Liver (tissue), 9 donors: ENCODE measurements around the gene LRRN2. TPM values are rescaled to one million over a fixed set of nuclear protein-coding genes. Genes with fewer than 3 reads are reported as not detected.

Experiments
- DNase-seq: peaks from one replicate; pipeline ENCODE4 v3.0.0-alpha.2; 2017; ENCODE audit warnings: low spot score
- H3K27ac ChIP-seq, 2 donors: one replicate each; pipeline ENCODE4 v1.7.0; 2013; ENCODE audit warnings: inconsistent platforms in 2 of 2, low read length in 2 of 2, control low read depth in 1 of 2, low read depth in 1 of 2, mild to moderate bottlenecking in 1 of 2
- H3K27me3 ChIP-seq, 4 donors: one replicate each; pipeline versions ENCODE4 v1.6.1 to v1.7.0; 2013; ENCODE audit warnings: low read length in 3 of 4, inconsistent platforms in 1 of 4, mild to moderate bottlenecking in 1 of 4, moderate library complexity in 1 of 4; ENCODE audit not compliant: control insufficient read depth in 4 of 4, insufficient read depth in 4 of 4
- H3K36me3 ChIP-seq, 4 donors: one replicate each; pipeline versions ENCODE4 v1.6.1 to v1.7.0; 2013; ENCODE audit warnings: low read length in 3 of 4, mild to moderate bottlenecking in 3 of 4, low read depth in 1 of 4, moderate library complexity in 1 of 4; ENCODE audit not compliant: control insufficient read depth in 4 of 4, insufficient read depth in 3 of 4
- H3K4me1 ChIP-seq, 4 donors: one replicate each; pipeline versions ENCODE4 v1.6.1 to v1.7.0; 2013; ENCODE audit warnings: low read length in 3 of 4, mild to moderate bottlenecking in 3 of 4, moderate library complexity in 1 of 4; ENCODE audit not compliant: control insufficient read depth in 4 of 4, insufficient read depth in 4 of 4
- H3K4me3 ChIP-seq, 3 donors: one replicate each; pipeline versions ENCODE4 v1.6.1 to v1.7.0; 2013; ENCODE audit warnings: low read length in 3 of 3, control low read depth in 1 of 3, low read depth in 1 of 3, mild to moderate bottlenecking in 1 of 3
- H3K9ac ChIP-seq, 2 donors: one replicate each; pipeline ENCODE4 v1.7.0; 2013; ENCODE audit warnings: low read length in 2 of 2, mild to moderate bottlenecking in 2 of 2, moderate library complexity in 2 of 2, control low read depth in 1 of 2, low read depth in 1 of 2
- H3K9me3 ChIP-seq, 4 donors: one replicate each; pipeline versions ENCODE4 v1.6.1 to v1.7.0; 2013; ENCODE audit warnings: low read length in 3 of 4; ENCODE audit not compliant: control insufficient read depth in 4 of 4
- ATF3 ChIP-seq: IDR thresholded peaks from 2 replicates; pipeline ENCODE4 v1.6.1; 2016; ENCODE audit warnings: antibody characterized with exemption
- EGR1 ChIP-seq, 2 donors: IDR thresholded peaks; 2 replicates each; pipeline ENCODE4 v1.6.1; 2016 to 2018; ENCODE audit warnings: antibody characterized with exemption in 2 of 2, low read depth in 2 of 2
- FOXA1 ChIP-seq: IDR thresholded peaks from 2 replicates; pipeline ENCODE4 v1.6.1; 2016; ENCODE audit warnings: antibody characterized with exemption
- FOXA2 ChIP-seq: IDR thresholded peaks from 2 replicates; pipeline ENCODE4 v1.6.1; 2016; ENCODE audit warnings: antibody characterized with exemption
- GABPA ChIP-seq, 2 donors: IDR thresholded peaks in 1 of 2; conservative IDR thresholded peaks in 1 of 2; 2 replicates each; pipeline ENCODE4 v1.6.1; 2016; ENCODE audit warnings: antibody characterized with exemption in 2 of 2, mild to moderate bottlenecking in 1 of 2, moderate library complexity in 1 of 2
- HNF4A ChIP-seq, 2 donors: conservative IDR thresholded peaks; 2 replicates each; pipeline ENCODE4 v1.6.1; 2016; ENCODE audit warnings: antibody characterized with exemption in 2 of 2, mild to moderate bottlenecking in 2 of 2
- HNF4G ChIP-seq: IDR thresholded peaks from 2 replicates; pipeline ENCODE4 v1.6.1; 2016; ENCODE audit warnings: antibody characterized with exemption
- JUND ChIP-seq, 2 donors: IDR thresholded peaks; 2 replicates each; pipeline ENCODE4 v1.6.1; 2016; ENCODE audit warnings: antibody characterized with exemption in 2 of 2
- NR2F2 ChIP-seq: IDR thresholded peaks from 2 replicates; pipeline ENCODE4 v1.6.1; 2016; ENCODE audit warnings: antibody characterized with exemption
- RAD21 ChIP-seq, 2 donors: IDR thresholded peaks; 2 replicates each; pipeline ENCODE4 v1.6.1; 2016; ENCODE audit warnings: antibody characterized with exemption in 2 of 2, mild to moderate bottlenecking in 2 of 2
- REST ChIP-seq: IDR thresholded peaks from 2 replicates; pipeline ENCODE4 v1.6.1; 2016; ENCODE audit warnings: antibody characterized with exemption, mild to moderate bottlenecking
- RXRA ChIP-seq, 2 donors: IDR thresholded peaks; 2 replicates each; pipeline ENCODE4 v1.6.1; 2017 to 2018; ENCODE audit warnings: antibody characterized with exemption in 2 of 2, mild to moderate bottlenecking in 1 of 2
- SP1 ChIP-seq: IDR thresholded peaks from 2 replicates; pipeline ENCODE4 v1.6.1; 2018; ENCODE audit warnings: antibody characterized with exemption, mild to moderate bottlenecking
- TAF1 ChIP-seq: conservative IDR thresholded peaks from 2 replicates; pipeline ENCODE4 v1.6.1; 2016; ENCODE audit warnings: antibody characterized with exemption, mild to moderate bottlenecking
- YY1 ChIP-seq: IDR thresholded peaks from 2 replicates; pipeline ENCODE4 v1.6.1; 2016; ENCODE audit warnings: antibody characterized with exemption, mild to moderate bottlenecking
- WGBS: extraction: QIAGEN DNeasy Blood & Tissue Kit; methylation state at CpG from one replicate; pipeline ENCODE4 v1.1.7; 2013; 5-methylcytosine and 5-hydroxymethylcytosine counted together
- polyA plus RNA-seq, 2 donors: library from polyadenylated mRNA; stranded (reverse) in 1 of 2; unstranded in 1 of 2; fragments of 200-250 nt in 1 of 2; fragments of >200 nt in 1 of 2; fragmentation: Nextera tagmentation in 1 of 2; extraction: Ambion mirVana in 1 of 2; gene quantifications; one replicate each; pipeline versions ENCODE4 v1.2.1 to v1.2.3, GENCODE V29; 2013 to 2015
- total RNA-seq, 2 donors: library from RNA; depleted of rRNA; stranded (reverse); fragments of >200 nt; gene quantifications; one replicate each; pipeline ENCODE4 v1.2.3, GENCODE V29; 2014
- TF ChIP-seq, protein P1 (sequence below): IDR thresholded peaks from 2 replicates; pipeline ENCODE4 v1.6.1; 2016; ENCODE audit warnings: antibody characterized with exemption
- TF ChIP-seq, protein P2 (sequence below): IDR thresholded peaks from 2 replicates; pipeline ENCODE4 v1.6.1; 2016; ENCODE audit warnings: antibody characterized with exemption
- donor health status: healthy.
- donor health status: healthy.
- donor health status: healthy.
- donor health status: healthy.
- donor health status: healthy.

LRRN2 gene
- total and polyA plus RNA-seq, 4 donors = 0.13 to 2.8 (median 0.28) TPM

GRCh38 chr1:204645251-204645650, 40.3 kb downstream of the LRRN2 start:
- 81% methylated on average over 3 of the region's 3 CpGs for WGBS

DNA sequence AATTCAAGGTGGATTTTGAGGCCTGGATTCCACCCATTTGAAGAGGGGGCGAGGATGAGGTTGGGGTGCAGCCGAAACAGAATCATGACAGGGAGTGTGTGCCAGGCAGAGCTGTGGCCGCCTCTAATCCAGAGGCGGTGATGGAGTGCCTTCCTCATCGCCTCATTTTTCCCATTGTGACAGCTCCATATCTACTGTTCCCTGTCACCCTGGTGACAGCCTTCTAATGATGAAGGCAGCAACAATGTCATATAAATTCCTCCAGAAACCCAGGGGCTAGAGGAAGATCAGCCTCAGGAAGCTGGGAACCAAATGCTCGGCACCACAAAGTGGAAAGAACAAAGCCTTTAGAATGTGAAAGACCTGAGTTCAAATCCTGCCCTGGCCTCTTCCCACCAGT, 42.0 kb downstream of the LRRN2 start:
- Histone ChIP-seq H3K9ac (no peak overlapping the region), H3K4me1 (no peaks in the 10 kb centered on the region), H3K27me3 (peaks cover 0 to 3% (median under 1%) of the 10 kb centered on the region in 4 donors), H3K36me3 (no peaks in the 10 kb centered on the region), H3K4me3 (no peak overlapping the region), H3K27ac (no peak overlapping the region), H3K9me3 (no peaks in the 10 kb centered on the region)
- TF ChIP-seq HNF4A (conservative IDR thresholded peaks at IDR 0.05) (no peak), FOXA1 (no peak), SP1 (no peak), EGR1 (IDR thresholded peaks at IDR 0.05; ENCODE audit: low read depth in 2 of 2) (no peak), ATF3 (no peak), HNF4G (no peak), YY1 (no peak)
- 92% methylated on average over 6 of the region's 6 CpGs for WGBS
- no peak for DNase-seq

More at GRCh38 chr1:204645251-204645650, 40.3 kb downstream of the LRRN2 start:
- Histone ChIP-seq H3K27me3 (peaks cover 0 to 3% (median under 1%) of the 10 kb centered on the region in 4 donors), H3K9me3 (no peaks in the 10 kb centered on the region), H3K9ac (no peak overlapping the region), H3K4me3 (no peak overlapping the region), H3K27ac (no peak overlapping the region), H3K4me1 (no peaks in the 10 kb centered on the region), H3K36me3 (no peaks in the 10 kb centered on the region)
- no peak for DNase-seq
- no peak for TF ChIP-seq HNF4G
- no peak for TF ChIP-seq REST

DNA sequence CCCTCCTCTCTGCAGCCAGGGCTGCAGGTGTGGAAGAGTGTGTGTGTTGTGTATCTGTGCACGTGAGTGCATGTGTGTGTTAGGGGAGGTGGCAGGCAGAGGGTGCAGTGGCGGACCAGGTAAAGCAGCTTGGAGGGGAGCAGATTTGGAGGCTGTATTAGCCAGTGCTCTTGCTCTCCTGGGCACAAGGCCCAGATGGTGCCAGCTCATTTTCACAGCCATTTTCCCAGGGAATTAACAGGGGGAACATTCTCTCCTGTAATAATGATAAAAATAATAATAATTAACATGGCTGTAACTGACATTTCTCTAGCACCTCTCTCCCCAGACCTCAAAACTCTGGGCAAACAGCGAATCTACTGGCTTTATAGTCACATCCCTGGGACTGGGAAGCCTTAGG, 43.6 kb downstream of the LRRN2 start:
- H3K27ac ChIP-seq = no peak overlapping the region
- no peaks in the 10 kb centered on the region for H3K4me1 ChIP-seq
- H3K9ac ChIP-seq = no peak overlapping the region
- no peak overlapping the region for H3K4me3 ChIP-seq
- no peaks in the 10 kb centered on the region for H3K36me3 ChIP-seq
- no peak for DNase-seq
- 88% methylated on average over 3 of the region's 3 CpGs for WGBS
- peaks cover 0 to 4% (median under 1%) of the 10 kb centered on the region in 4 donors for H3K27me3 ChIP-seq
- H3K9me3 ChIP-seq = no peaks in the 10 kb centered on the region
- TF ChIP-seq RAD21 (IDR thresholded peaks at IDR 0.05) (no peak), ATF3 (no peak), EGR1 (IDR thresholded peaks at IDR 0.05; ENCODE audit: low read depth in 2 of 2) (no peak), HNF4G (no peak), JUND (IDR thresholded peaks at IDR 0.05) (no peak), SP1 (no peak), RXRA (IDR thresholded peaks at IDR 0.05) (no peak), HNF4A (conservative IDR thresholded peaks at IDR 0.05) (no peak), NR2F2 (no peak), GABPA (IDR thresholded peaks at IDR 0.05 in 1 of 2, conservative IDR thresholded peaks at IDR 0.05 in 1 of 2) (no peak), FOXA2 (no peak), YY1 (no peak), REST (no peak), TAF1 (no peak)
- TF ChIP-seq, protein P1, sequence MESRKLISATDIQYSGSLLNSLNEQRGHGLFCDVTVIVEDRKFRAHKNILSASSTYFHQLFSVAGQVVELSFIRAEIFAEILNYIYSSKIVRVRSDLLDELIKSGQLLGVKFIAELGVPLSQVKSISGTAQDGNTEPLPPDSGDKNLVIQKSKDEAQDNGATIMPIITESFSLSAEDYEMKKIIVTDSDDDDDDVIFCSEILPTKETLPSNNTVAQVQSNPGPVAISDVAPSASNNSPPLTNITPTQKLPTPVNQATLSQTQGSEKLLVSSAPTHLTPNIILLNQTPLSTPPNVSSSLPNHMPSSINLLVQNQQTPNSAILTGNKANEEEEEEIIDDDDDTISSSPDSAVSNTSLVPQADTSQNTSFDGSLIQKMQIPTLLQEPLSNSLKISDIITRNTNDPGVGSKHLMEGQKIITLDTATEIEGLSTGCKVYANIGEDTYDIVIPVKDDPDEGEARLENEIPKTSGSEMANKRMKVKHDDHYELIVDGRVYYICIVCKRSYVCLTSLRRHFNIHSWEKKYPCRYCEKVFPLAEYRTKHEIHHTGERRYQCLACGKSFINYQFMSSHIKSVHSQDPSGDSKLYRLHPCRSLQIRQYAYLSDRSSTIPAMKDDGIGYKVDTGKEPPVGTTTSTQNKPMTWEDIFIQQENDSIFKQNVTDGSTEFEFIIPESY = no peak
- TF ChIP-seq, protein P2, sequence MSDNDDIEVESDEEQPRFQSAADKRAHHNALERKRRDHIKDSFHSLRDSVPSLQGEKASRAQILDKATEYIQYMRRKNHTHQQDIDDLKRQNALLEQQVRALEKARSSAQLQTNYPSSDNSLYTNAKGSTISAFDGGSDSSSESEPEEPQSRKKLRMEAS = no peak
